Left ventricle myocardium inferior (tissue), 1 donor: Measurements from ENCODE around the gene MRPL37. TPM values are rescaled to one million over a fixed set of nuclear protein-coding genes. Genes with fewer than 3 reads are reported as not detected.

Source experiments
- DNase-seq: peaks from one replicate; pipeline ENCODE4 v3.0.0-alpha.2; 2020
- H3K27ac ChIP-seq: fragments of 200-600 bp; replicated peaks from 2 replicates; pipeline ENCODE4 v1.8.0; 2021
- H3K27me3 ChIP-seq: fragments of 200-600 bp; 2 replicates; pipeline ENCODE4 v1.8.0; 2021; ENCODE audit warnings: low read depth
- H3K36me3 ChIP-seq: fragments of 200-600 bp; 2 replicates; pipeline ENCODE4 v1.8.0; 2021
- H3K4me1 ChIP-seq: fragments of 200-600 bp; 2 replicates; pipeline ENCODE4 v1.8.0; 2021
- H3K4me3 ChIP-seq: fragments of 200-600 bp; 2 replicates; pipeline ENCODE4 v1.8.0; 2021; ENCODE audit warnings: mild to moderate bottlenecking, moderate library complexity
- H3K9me3 ChIP-seq: fragments of 200-600 bp; replicated peaks from 2 replicates; pipeline ENCODE4 v1.8.0; 2021
- CTCF ChIP-seq: fragments of 200-600 bp; IDR thresholded peaks from 2 replicates; pipeline ENCODE4 v1.8.0; 2021; ENCODE audit warnings: antibody characterized with exemption, mild to moderate bottlenecking, borderline replicate concordance
- intact Hi-C: fragments of 100-400 bp; cut with micrococcal nuclease; formaldehyde crosslinking; loops from one replicate; pipeline ENCODE4 v1.11.0; 2022
- total RNA-seq: library from RNA; stranded (reverse); fragmentation: NEBNext Ultra II Directional; extraction: Animal tissue kit (Norgen Biotek cat#: 25700); gene quantifications from one replicate; pipeline ENCODE4 v1.2.1, GENCODE V29; 2021
- donor health status: DM: no; HTN: yes; CAD: no; lungs with severe emphysema.

Gene MRPL37
- total RNA-seq, 1 donor from 2014 or later: 78.3 TPM

GRCh38 chr1:54168206-54168965 lies 31.6 kb upstream of the MRPL37 start:
- DNase-seq: no peak
- intact Hi-C loops: no loop called here
- Histone ChIP-seq H3K27me3 (peaks cover 7% of the 10 kb centered on the region), H3K27ac (no peak overlapping the region), H3K4me1 (no peaks in the 10 kb centered on the region), H3K9me3 (no peaks in the 10 kb centered on the region), H3K4me3 (no peak overlapping the region), H3K36me3 (no peaks in the 10 kb centered on the region)
- TF ChIP-seq CTCF: no peak

- Histone ChIP-seq H3K4me1 (no peaks in the 10 kb centered on the region), H3K36me3 (no peaks in the 10 kb centered on the region), H3K9me3 (no peaks in the 10 kb centered on the region), H3K4me3 (no peak overlapping the region), H3K27ac (no peak overlapping the region), H3K27me3 (peaks cover 7% of the 10 kb centered on the region)
- intact Hi-C loops: no loop called here
- no peak for TF ChIP-seq CTCF
- no peak for DNase-seq
Observed at GRCh38 chr1:54169068-54169467, 30.9 kb upstream of the MRPL37 start.

DNA sequence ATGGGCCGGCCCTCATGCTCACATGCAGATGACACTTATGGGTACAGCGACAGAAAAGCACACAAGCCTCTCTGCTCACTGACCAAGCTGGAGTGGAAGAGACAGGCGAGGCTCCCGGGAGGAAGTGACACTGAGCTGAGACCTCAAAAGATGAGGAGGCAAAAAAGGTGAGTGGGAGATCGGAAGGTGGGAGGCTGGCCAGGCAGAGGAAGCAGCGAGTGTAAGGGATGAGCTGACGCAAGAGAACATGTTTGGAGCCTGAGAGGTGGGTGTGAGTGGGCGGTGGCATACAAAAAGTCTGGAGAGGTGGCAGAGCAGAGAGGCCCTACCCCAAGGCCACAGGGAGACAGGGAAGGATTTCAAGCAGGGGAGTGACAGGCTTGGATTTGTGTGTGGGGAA lies 29.0 kb upstream of the MRPL37 start:
- DNase-seq: no peak
- Histone ChIP-seq H3K9me3 (no peaks in the 10 kb centered on the region), H3K4me1 (no peaks in the 10 kb centered on the region), H3K36me3 (no peaks in the 10 kb centered on the region), H3K27ac (no peak overlapping the region), H3K4me3 (no peak overlapping the region), H3K27me3 (no peaks in the 10 kb centered on the region)
- no peak for TF ChIP-seq CTCF
- intact Hi-C loops: no loop called here

DNA sequence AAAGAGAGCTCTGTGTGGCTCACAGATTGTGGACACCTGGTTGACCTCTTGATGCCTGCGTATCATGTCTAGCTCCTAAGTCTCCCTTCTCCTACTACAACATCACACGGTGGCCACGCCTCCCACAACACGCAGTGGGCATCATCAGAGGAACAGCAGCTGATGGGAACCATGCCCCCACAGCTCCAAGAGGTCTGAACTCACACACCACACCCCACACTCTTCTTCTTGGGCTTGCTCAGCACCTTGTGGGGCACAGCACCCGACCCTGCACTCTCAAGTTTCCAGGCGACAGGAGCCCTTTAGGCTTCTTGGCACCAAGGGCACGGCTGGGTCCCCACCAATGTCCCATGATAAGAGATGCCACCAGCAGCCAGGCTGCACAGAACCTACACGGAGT lies 28.4 kb upstream of the MRPL37 start:
- DNase-seq: no peak
- H3K27ac ChIP-seq: no peak overlapping the region
- no peak for TF ChIP-seq CTCF
- H3K9me3 ChIP-seq: no peaks in the 10 kb centered on the region
- no peaks in the 10 kb centered on the region for H3K36me3 ChIP-seq
- H3K27me3 ChIP-seq: no peaks in the 10 kb centered on the region
- H3K4me1 ChIP-seq: no peaks in the 10 kb centered on the region
- intact Hi-C loops: no loop called here
- H3K4me3 ChIP-seq: no peak overlapping the region

GRCh38 chr1:54172614-54173599 lies 27.1 kb upstream of the MRPL37 start:
- Histone ChIP-seq H3K27me3 (no peaks in the 10 kb centered on the region), H3K4me1 (no peaks in the 10 kb centered on the region), H3K4me3 (no peak overlapping the region), H3K27ac (no peak overlapping the region), H3K36me3 (peaks cover 3% of the 10 kb centered on the region), H3K9me3 (no peaks in the 10 kb centered on the region)
- TF ChIP-seq CTCF: no peak
- DNase-seq: no peak
- intact Hi-C loops: no loop called here
